NT2/D1 (cell line): ENCODE data around the gene SENP2.

ENCODE experiments used
- SUZ12 ChIP-seq: IDR thresholded peaks from 2 replicates; pipeline ENCODE4 v1.6.1; 2011; ENCODE audit not compliant: insufficient read length, insufficient read depth; ENCODE audit errors: extremely low read depth
- ZNF274 ChIP-seq: IDR thresholded peaks from 2 replicates; pipeline ENCODE4 v1.6.1; 2011; ENCODE audit warnings: mild to moderate bottlenecking, low read depth, low read length

GRCh38 chr3:185555101-185555501 is 31.0 kb upstream of the SENP2 start:
- TF ChIP-seq SUZ12 (no peak), ZNF274 (no peak)
